ENCODE results near the gene ENTPD7.

ENTPD7 gene

GRCh38 chr10:99648717-99649116, 10.6 kb upstream of the ENTPD7 start:
- DNase-seq (ENCODE audit: low read depth), result no peak

GRCh38 chr10:99652800-99653390, 6.4 kb upstream of the ENTPD7 start:
- DNase-seq (ENCODE audit: low read depth), result no peak

GRCh38 chr10:99654390-99655175, 4.7 kb upstream of the ENTPD7 start:
- DNase-seq (ENCODE audit: low read depth), result no peak

GRCh38 chr10:99656199-99657064, 2.9 kb upstream of the ENTPD7 start:
- DNase-seq (ENCODE audit: low read depth), result no peak

GRCh38 chr10:99658622-99659030, 683 bp upstream of the ENTPD7 start:
- DNase-seq (ENCODE audit: low read depth), result no peak

- no peak for DNase-seq (ENCODE audit: low read depth)
These were observed 608 bp downstream of the ENTPD7 start for GRCh38 chr10:99659868-99660366.

- no peak for DNase-seq (ENCODE audit: low read depth)
These were observed 1.5 kb downstream of the ENTPD7 start for GRCh38 chr10:99660662-99661376.

GRCh38 chr10:99661377-99661763, 2.1 kb downstream of the ENTPD7 start:
- no peak for DNase-seq (ENCODE audit: low read depth)

GRCh38 chr10:99665304-99665703, 6.0 kb downstream of the ENTPD7 start:
- no peak for DNase-seq (ENCODE audit: low read depth)

GRCh38 chr10:99667108-99667751, 7.9 kb downstream of the ENTPD7 start:
- no peak for DNase-seq (ENCODE audit: low read depth)

GRCh38 chr10:99671386-99671785, 12.1 kb downstream of the ENTPD7 start:
- DNase-seq (ENCODE audit: low read depth), result no peak

GRCh38 chr10:99672884-99673283, 13.6 kb downstream of the ENTPD7 start:
- no peak for DNase-seq (ENCODE audit: low read depth)

- no peak for DNase-seq (ENCODE audit: low read depth)
These were observed 14.2 kb downstream of the ENTPD7 start for GRCh38 chr10:99673492-99673891.

- no peak for DNase-seq (ENCODE audit: low read depth)
These were observed 15.5 kb downstream of the ENTPD7 start for GRCh38 chr10:99674762-99675161.

GRCh38 chr10:99676426-99676825, 17.1 kb downstream of the ENTPD7 start:
- no peak for DNase-seq (ENCODE audit: low read depth)

GRCh38 chr10:99676895-99677294, 17.6 kb downstream of the ENTPD7 start:
- no peak for DNase-seq (ENCODE audit: low read depth)

GRCh38 chr10:99678921-99679320, 19.6 kb downstream of the ENTPD7 start:
- no peak for DNase-seq (ENCODE audit: low read depth)

GRCh38 chr10:99681553-99681952, 22.2 kb downstream of the ENTPD7 start:
- DNase-seq (ENCODE audit: low read depth), result no peak

GRCh38 chr10:99682032-99682431, 22.7 kb downstream of the ENTPD7 start:
- no peak for DNase-seq (ENCODE audit: low read depth)

- DNase-seq (ENCODE audit: low read depth), result no peak
These were observed 23.4 kb downstream of the ENTPD7 start for GRCh38 chr10:99682752-99683151.

- DNase-seq (ENCODE audit: low read depth), result peak; percentile 27
These were observed 26.3 kb downstream of the ENTPD7 start for GRCh38 chr10:99685597-99685967.

GRCh38 chr10:99689461-99689860, 30.2 kb downstream of the ENTPD7 start:
- DNase-seq (ENCODE audit: low read depth), result no peak
